Tibial artery (tissue), 4 donors: ENCODE measurements around the gene FSIP1.

Source experiments
- DNase-seq, 2 donors: peaks; one replicate each; pipeline ENCODE4 v3.0.0-alpha.2; 2019
- H3K27ac ChIP-seq, 2 donors: fragments of 200-600 bp; sonication (generic) in 1 of 2; 1 replicate in 1 of 2; 2 replicates in 1 of 2; pipeline ENCODE4 v1.5.1; 2018 to 2019; ENCODE audit warnings: mild to moderate bottlenecking in 1 of 2
- H3K27me3 ChIP-seq, 2 donors: fragments of 200-600 bp; sonication (generic) in 1 of 2; one replicate each; pipeline versions ENCODE4 v1.5.1 to v1.6.0; 2016 to 2019
- H3K36me3 ChIP-seq, 3 donors: fragments of 200-600 bp; sonication (generic) in 2 of 3; one replicate each; pipeline ENCODE4 v1.5.1; 2016 to 2019; ENCODE audit warnings: mild to moderate bottlenecking in 2 of 3
- H3K4me1 ChIP-seq, 4 donors: fragments of 200-600 bp; sonication (generic) in 2 of 4; 1 replicate in 3 of 4; 2 replicates in 1 of 4; pipeline ENCODE4 v1.5.1; 2016 to 2019
- H3K4me3 ChIP-seq, 2 donors: fragments of 200-600 bp; sonication (generic) in 1 of 2; 1 replicate in 1 of 2; 2 replicates in 1 of 2; pipeline ENCODE4 v1.5.1; 2018 to 2019; ENCODE audit warnings: mild to moderate bottlenecking in 2 of 2
- H3K9me3 ChIP-seq, 3 donors: fragments of 200-600 bp; sonication (generic) in 1 of 3; one replicate each; pipeline ENCODE4 v1.5.1; 2016 to 2019
- intact Hi-C: fragments of 100-400 bp; cut with DNase I; formaldehyde crosslinking; loops from one replicate; pipeline ENCODE4 v1.15.0; 2023; ENCODE audit warnings: low total_unique reads
- TF ChIP-seq, protein P1 (sequence below), 2 experiments: fragments of 200-600 bp in 1 of 2; fragments of 450-650 bp in 1 of 2; IDR thresholded peaks; one replicate each; pipeline ENCODE4 v1.5.1; 2017 to 2019; ENCODE audit warnings: antibody characterized with exemption in 2 of 2, mild to moderate bottlenecking in 1 of 2, moderate library complexity in 1 of 2

FSIP1 gene

DNA sequence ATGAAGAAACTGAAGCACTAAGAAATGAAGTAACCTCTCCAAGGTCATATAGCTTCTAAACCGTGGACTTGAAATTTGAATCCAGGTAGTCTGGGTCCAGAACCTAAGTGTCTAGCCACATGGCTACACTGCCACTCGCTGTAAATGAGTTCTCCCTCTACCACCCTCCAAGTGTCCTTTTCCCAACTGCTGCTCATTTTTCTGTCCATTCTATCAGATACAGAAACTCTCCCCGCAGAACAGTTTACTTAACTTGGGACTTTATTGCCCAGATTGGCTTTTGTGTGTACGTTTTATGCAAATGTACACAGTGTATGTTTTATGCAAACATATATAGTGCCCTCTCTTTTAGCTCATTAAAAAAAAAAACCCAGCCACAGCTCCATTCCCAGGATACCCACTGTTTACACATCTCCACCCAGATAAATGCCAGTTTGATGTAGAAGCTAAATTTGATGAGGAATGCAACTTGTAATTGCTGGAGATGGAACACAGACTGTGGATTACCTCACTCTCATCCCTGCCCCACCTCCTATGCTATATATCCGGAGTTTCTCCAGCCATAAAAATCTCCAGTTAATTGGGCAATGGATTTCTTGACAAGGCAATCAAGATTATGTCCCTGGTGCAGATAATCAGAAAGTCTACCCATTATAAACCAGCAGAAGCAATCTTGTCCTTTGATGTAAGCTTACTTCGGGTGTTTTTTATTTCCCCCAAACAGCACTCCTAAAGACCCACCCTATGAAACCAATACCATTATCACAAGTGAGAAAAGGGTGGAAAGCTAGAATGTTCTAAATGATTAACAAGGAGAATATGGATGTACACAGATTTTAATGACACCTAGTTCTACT lies 159.8 kb downstream of the FSIP1 start:
- TF ChIP-seq, protein P1, sequence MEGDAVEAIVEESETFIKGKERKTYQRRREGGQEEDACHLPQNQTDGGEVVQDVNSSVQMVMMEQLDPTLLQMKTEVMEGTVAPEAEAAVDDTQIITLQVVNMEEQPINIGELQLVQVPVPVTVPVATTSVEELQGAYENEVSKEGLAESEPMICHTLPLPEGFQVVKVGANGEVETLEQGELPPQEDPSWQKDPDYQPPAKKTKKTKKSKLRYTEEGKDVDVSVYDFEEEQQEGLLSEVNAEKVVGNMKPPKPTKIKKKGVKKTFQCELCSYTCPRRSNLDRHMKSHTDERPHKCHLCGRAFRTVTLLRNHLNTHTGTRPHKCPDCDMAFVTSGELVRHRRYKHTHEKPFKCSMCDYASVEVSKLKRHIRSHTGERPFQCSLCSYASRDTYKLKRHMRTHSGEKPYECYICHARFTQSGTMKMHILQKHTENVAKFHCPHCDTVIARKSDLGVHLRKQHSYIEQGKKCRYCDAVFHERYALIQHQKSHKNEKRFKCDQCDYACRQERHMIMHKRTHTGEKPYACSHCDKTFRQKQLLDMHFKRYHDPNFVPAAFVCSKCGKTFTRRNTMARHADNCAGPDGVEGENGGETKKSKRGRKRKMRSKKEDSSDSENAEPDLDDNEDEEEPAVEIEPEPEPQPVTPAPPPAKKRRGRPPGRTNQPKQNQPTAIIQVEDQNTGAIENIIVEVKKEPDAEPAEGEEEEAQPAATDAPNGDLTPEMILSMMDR (IDR thresholded peaks at IDR 0.05) = no peak
- Histone ChIP-seq H3K4me1 (peaks cover 5 to 22% (median 14%) of the 10 kb centered on the region in 4 donors), H3K9me3 (no peaks in the 10 kb centered on the region), H3K27me3 (no peaks in the 10 kb centered on the region), H3K36me3 (no peaks in the 10 kb centered on the region), H3K27ac (no peak overlapping the region), H3K4me3 (no peak overlapping the region)
- intact Hi-C loops = no loop called here
- no peak for DNase-seq

DNA sequence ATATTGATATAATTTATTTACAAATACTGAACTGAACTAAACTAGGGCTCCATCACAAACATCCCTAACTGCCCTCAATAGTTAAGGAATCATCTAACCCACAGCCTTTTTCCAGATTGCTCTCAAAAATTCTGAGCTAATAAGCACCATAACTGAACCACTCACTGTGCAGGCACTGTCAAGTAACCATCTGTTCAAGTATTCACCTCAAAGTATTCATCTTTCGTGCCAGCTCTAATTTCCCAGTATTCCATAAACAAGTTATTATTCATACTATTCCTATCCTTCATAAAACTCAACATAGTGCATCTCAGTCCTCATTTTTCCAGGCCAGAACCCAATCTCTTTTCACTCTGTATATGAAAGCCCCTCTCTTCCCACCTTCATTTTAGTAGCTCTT lies 160.7 kb downstream of the FSIP1 start:
- Histone ChIP-seq H3K27me3 (no peaks in the 10 kb centered on the region), H3K9me3 (no peaks in the 10 kb centered on the region), H3K4me3 (no peak overlapping the region), H3K36me3 (no peaks in the 10 kb centered on the region), H3K4me1 (peaks cover 5 to 19% (median 15%) of the 10 kb centered on the region in 4 donors), H3K27ac (no peak overlapping the region)
- no peak for DNase-seq
- intact Hi-C loops = no loop called here
- TF ChIP-seq, protein P1 (IDR thresholded peaks at IDR 0.05) = no peak

DNA sequence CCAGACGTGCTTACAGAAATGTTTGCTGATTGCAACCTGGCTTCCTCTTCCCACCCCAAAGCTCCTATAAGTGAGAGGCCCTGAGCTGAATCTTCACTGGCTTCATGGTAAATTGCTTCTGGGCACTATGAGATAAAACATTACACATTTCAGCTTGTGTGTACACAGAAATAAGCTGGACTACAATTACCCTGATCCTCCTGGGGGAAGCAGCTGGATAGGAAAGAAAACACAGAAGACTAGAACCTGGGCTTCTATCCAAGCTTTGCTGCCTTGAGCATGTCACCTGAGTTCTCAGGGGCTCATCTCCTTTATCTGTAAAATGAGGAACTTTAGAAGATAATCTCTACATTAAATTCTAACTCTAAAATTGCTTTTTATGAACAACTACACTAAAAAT lies 161.4 kb downstream of the FSIP1 start:
- no peak overlapping the region for H3K27ac ChIP-seq
- TF ChIP-seq, protein P1 (IDR thresholded peaks at IDR 0.05) = no peak
- no peaks in the 10 kb centered on the region for H3K36me3 ChIP-seq
- H3K4me3 ChIP-seq = no peak overlapping the region
- H3K4me1 ChIP-seq = peaks cover 5 to 19% (median 15%) of the 10 kb centered on the region in 4 donors
- no peak for DNase-seq
- intact Hi-C loops = no loop called here
- H3K27me3 ChIP-seq = no peaks in the 10 kb centered on the region
- H3K9me3 ChIP-seq = no peaks in the 10 kb centered on the region

DNA sequence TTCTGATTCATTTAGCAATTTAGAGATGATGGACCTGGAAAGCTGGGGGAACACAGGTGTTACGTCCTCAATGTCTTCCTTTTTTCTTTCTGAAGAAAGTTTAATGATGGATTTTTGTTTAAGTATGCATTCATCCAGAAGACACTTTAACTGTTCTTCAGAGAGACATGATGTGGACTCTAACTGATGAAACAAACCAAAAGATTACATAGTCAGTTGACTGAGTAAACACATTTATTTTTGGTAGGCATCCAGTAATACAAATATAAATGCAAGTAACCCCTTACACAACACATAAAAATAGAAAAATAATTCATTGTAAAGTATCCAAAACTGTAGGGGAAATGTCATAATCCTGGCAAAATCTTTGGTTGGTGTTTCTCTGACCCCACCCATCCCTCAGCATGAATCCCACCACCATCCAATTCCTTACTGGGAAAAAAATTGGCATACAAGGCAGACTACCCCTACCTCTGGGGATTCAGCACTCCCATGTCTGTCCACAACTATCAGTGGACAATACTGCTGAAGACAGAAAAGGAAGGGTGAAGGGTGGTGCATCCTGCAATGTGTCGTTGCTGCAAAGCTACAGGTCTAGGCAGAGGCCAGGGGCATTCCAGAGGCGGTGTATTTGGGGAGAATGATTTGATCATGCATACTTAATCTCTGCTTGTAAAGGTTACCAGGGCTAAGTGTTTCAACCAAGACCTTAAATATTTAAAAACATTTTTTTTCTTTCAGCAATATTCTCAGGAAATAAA lies 164.4 kb downstream of the FSIP1 start:
- TF ChIP-seq, protein P1 (IDR thresholded peaks at IDR 0.05) = no peak
- no peaks in the 10 kb centered on the region for H3K27me3 ChIP-seq
- intact Hi-C loops = no loop called here

DNA sequence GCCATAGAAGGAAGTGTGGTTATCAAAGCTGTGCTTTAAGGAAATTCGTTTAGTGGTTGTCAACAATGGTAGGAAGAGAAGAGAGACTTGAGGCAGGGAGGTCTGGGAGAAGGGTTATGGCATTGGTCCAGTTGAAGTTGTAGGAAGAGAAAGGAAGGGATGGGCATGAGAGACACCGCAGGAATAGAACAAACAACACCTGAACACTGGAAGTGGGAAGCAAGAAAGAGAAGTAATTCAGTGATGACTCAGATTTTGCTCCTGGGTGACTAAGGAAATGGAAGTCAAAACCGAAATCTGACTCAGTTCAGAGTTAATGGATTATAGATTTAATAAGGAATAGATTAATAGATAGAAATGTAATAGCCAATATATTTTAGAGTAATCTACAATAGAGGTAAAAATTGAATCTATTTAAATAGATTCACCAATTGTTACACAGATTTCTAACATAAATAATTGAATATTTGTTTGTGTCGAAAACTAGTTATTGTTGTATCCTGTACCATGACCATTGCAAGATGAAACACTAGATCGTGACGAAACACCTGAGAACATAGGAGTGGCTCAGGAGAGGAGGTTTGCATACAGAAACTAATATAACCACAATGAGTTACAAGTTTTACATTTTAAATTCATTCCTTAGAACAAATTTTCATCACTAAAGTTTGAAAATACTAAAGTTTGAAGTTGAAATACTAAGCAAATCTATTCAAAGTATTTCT lies 165.7 kb downstream of the FSIP1 start:
- no peak overlapping the region for H3K27ac ChIP-seq

More for the DNA sequence above, 164.4 kb downstream of the FSIP1 start:
- DNase-seq = no peak
- no peak overlapping the region for H3K4me3 ChIP-seq
- no peak overlapping the region for H3K27ac ChIP-seq
- peaks cover 0 to 6% (median 0%) of the 10 kb centered on the region in 4 donors for H3K4me1 ChIP-seq
- peaks cover 0 to 3% (median 0%) of the 10 kb centered on the region in 3 donors for H3K9me3 ChIP-seq
- no peaks in the 10 kb centered on the region for H3K36me3 ChIP-seq

More for the DNA sequence above, 165.7 kb downstream of the FSIP1 start:
- TF ChIP-seq, protein P1 (IDR thresholded peaks at IDR 0.05) = no peak
- H3K36me3 ChIP-seq = no peaks in the 10 kb centered on the region
- peaks cover 0 to 3% (median 0%) of the 10 kb centered on the region in 3 donors for H3K9me3 ChIP-seq
- no peak overlapping the region for H3K4me3 ChIP-seq
- intact Hi-C loops = no loop called here
- H3K27me3 ChIP-seq = no peaks in the 10 kb centered on the region
- H3K4me1 ChIP-seq = peaks cover 0 to 6% (median 0%) of the 10 kb centered on the region in 4 donors
- no peak for DNase-seq
